HepG2 (cell line): ENCODE measurements around the gene GLCE. TPM values are rescaled to one million over a fixed set of nuclear protein-coding genes. Genes with fewer than 3 reads are reported as not detected.
A peak's percentile ranks its signal among the peaks of the same experiment; 100 is the strongest.

ENCODE experiments used
- ATF4 ChIP-seq, 2 experiments: fragments of 450-650 bp in 1 of 2; sonication (generic) in 1 of 2; formaldehyde crosslinking; IDR thresholded peaks; 2 replicates each; pipeline versions ENCODE4 v1.5.0 to v1.8.0; 2020 to 2022; ENCODE audit warnings: mild to moderate bottlenecking in 1 of 2, missing genetic modification reagents in 1 of 2
- CBFB ChIP-seq: sonication (generic); formaldehyde crosslinking; IDR thresholded peaks from 2 replicates; pipeline ENCODE4 v1.4.0; 2020; ENCODE audit warnings: missing genetic modification reagents
- CCAR2 ChIP-seq: fragments of 200-400 bp; formaldehyde crosslinking; optimal IDR thresholded peaks from 2 replicates; pipeline ENCODE3; 2018; ENCODE audit warnings: low read depth, mild to moderate bottlenecking, low read length, moderate library complexity
- CTCF ChIP-seq: sonication (generic); formaldehyde crosslinking; IDR thresholded peaks from 2 replicates; pipeline ENCODE4 v1.5.0; 2020; ENCODE audit warnings: mild to moderate bottlenecking, missing genetic modification reagents, moderate library complexity
- GLI4 ChIP-seq: sonication (generic); formaldehyde crosslinking; IDR thresholded peaks from 2 replicates; pipeline ENCODE4 v1.5.1; 2020; ENCODE audit warnings: missing genetic modification reagents, mild to moderate bottlenecking, moderate library complexity, borderline replicate concordance
- HDAC6 ChIP-seq: fragments of 200-600 bp; sonication (generic); IDR thresholded peaks from 2 replicates; pipeline ENCODE4 v1.7.0; 2017; ENCODE audit warnings: mild to moderate bottlenecking, antibody characterized with exemption, low read length, low read depth
- JARID2 ChIP-seq: sonication (generic); formaldehyde crosslinking; IDR thresholded peaks from 2 replicates; pipeline ENCODE4 v1.8.1; 2023; ENCODE audit warnings: missing genetic modification reagents, inconsistent platforms; ENCODE audit not compliant: insufficient replicate concordance
- MEIS1 ChIP-seq: sonication (generic); formaldehyde crosslinking; IDR thresholded peaks from 2 replicates; pipeline ENCODE4 v1.9.0; 2021; ENCODE audit warnings: mild to moderate bottlenecking, missing genetic modification reagents, moderate library complexity, borderline replicate concordance
- MIXL1 ChIP-seq: IDR thresholded peaks from 2 replicates; pipeline ENCODE4 v1.6.1; 2016
- NCOR1 ChIP-seq: fragments of 200-600 bp; sonication (generic); IDR thresholded peaks from 2 replicates; pipeline ENCODE4 v1.7.0; 2017; ENCODE audit warnings: antibody characterized with exemption, low read length, borderline replicate concordance
- NRL ChIP-seq: sonication (generic); formaldehyde crosslinking; IDR thresholded peaks from 2 replicates; pipeline ENCODE4 v1.5.0; 2020; ENCODE audit warnings: missing genetic modification reagents, mild to moderate bottlenecking, moderate library complexity, borderline replicate concordance
- RELA ChIP-seq: sonication (generic); formaldehyde crosslinking; IDR thresholded peaks from 2 replicates; pipeline ENCODE4 v1.4.0; 2020; ENCODE audit warnings: missing genetic modification reagents
- RXRA ChIP-seq: sonication (generic); formaldehyde crosslinking; IDR thresholded peaks from 2 replicates; pipeline ENCODE4 v1.5.1; 2020; ENCODE audit warnings: missing genetic modification reagents
- SETDB1 ChIP-seq: sonication (generic); formaldehyde crosslinking; IDR thresholded peaks from 2 replicates; pipeline ENCODE4 v1.5.1; 2020; ENCODE audit warnings: missing genetic modification reagents, mild to moderate bottlenecking, borderline replicate concordance
- ZNF180 ChIP-seq: sonication (generic); formaldehyde crosslinking; IDR thresholded peaks from 2 replicates; pipeline ENCODE4 v1.4.0; 2020; ENCODE audit warnings: low read depth, missing genetic modification reagents, borderline replicate concordance
- ZNF232 ChIP-seq: sonication (generic); formaldehyde crosslinking; IDR thresholded peaks from 2 replicates; pipeline ENCODE4 v1.4.0; 2020; ENCODE audit warnings: missing genetic modification reagents, borderline replicate concordance
- ZNF256 ChIP-seq: sonication (generic); formaldehyde crosslinking; conservative IDR thresholded peaks from 2 replicates; pipeline ENCODE4 v1.4.0; 2020; ENCODE audit warnings: missing genetic modification reagents
- ZNF546 ChIP-seq: sonication (generic); formaldehyde crosslinking; conservative IDR thresholded peaks from 2 replicates; pipeline ENCODE4 v1.8.1; 2023; ENCODE audit warnings: mild to moderate bottlenecking, missing genetic modification reagents
- ZNF567 ChIP-seq: sonication (generic); formaldehyde crosslinking; IDR thresholded peaks from 2 replicates; pipeline ENCODE4 v1.8.1; 2023; ENCODE audit warnings: mild to moderate bottlenecking, missing genetic modification reagents, borderline replicate concordance
- ZSCAN12 ChIP-seq: sonication (generic); formaldehyde crosslinking; IDR thresholded peaks from 2 replicates; pipeline ENCODE4 v1.9.0; 2021; ENCODE audit warnings: mild to moderate bottlenecking, missing genetic modification reagents
- polyA plus RNA-seq, 8 experiments: library from polyadenylated mRNA; depleted of rRNA in 3 of 8; stranded (reverse) in 7 of 8; unstranded in 1 of 8; fragments of >200 nt; fragmentation: Illumina TruSeq in 4 of 8; extraction: Trizol in 4 of 8; gene quantifications; 2 replicates each; pipeline versions ENCODE4 v1.2.1 to v1.2.3, GENCODE V29; 2011 to 2016; ENCODE audit warnings: low read depth in 4 of 8, missing spikeins in 1 of 8, mixed read lengths in 1 of 8; ENCODE audit not compliant: insufficient read depth in 1 of 8
- total RNA-seq, 5 experiments: library from RNA; depleted of rRNA; stranded (reverse); fragments of >200 nt; fragmentation: Illumina TruSeq; extraction: Trizol; gene quantifications; 2 replicates each; pipeline ENCODE4 v1.2.3, GENCODE V29; 2016; ENCODE audit warnings: low read depth in 1 of 5
- TF ChIP-seq, protein P1 (sequence below), 2 experiments: IDR thresholded peaks; 2 replicates each; pipeline ENCODE4 v1.6.1; 2011 to 2012; ENCODE audit warnings: low read length in 2 of 2, borderline replicate concordance in 1 of 2, low read depth in 1 of 2, mild to moderate bottlenecking in 1 of 2, moderate library complexity in 1 of 2
- TF ChIP-seq, protein P2 (sequence below): fragments of 450-650 bp; IDR thresholded peaks from 2 replicates; pipeline ENCODE4 v1.6.1; 2017

GLCE gene
- total and polyA plus RNA-seq, 2 of the 13 experiments (the other 11 are each of a cell fraction or from before 2014, with no cell fraction given), result 12.9 to 23.4 TPM

- TF ChIP-seq, protein P1, sequence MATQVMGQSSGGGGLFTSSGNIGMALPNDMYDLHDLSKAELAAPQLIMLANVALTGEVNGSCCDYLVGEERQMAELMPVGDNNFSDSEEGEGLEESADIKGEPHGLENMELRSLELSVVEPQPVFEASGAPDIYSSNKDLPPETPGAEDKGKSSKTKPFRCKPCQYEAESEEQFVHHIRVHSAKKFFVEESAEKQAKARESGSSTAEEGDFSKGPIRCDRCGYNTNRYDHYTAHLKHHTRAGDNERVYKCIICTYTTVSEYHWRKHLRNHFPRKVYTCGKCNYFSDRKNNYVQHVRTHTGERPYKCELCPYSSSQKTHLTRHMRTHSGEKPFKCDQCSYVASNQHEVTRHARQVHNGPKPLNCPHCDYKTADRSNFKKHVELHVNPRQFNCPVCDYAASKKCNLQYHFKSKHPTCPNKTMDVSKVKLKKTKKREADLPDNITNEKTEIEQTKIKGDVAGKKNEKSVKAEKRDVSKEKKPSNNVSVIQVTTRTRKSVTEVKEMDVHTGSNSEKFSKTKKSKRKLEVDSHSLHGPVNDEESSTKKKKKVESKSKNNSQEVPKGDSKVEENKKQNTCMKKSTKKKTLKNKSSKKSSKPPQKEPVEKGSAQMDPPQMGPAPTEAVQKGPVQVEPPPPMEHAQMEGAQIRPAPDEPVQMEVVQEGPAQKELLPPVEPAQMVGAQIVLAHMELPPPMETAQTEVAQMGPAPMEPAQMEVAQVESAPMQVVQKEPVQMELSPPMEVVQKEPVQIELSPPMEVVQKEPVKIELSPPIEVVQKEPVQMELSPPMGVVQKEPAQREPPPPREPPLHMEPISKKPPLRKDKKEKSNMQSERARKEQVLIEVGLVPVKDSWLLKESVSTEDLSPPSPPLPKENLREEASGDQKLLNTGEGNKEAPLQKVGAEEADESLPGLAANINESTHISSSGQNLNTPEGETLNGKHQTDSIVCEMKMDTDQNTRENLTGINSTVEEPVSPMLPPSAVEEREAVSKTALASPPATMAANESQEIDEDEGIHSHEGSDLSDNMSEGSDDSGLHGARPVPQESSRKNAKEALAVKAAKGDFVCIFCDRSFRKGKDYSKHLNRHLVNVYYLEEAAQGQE (IDR thresholded peaks at IDR 0.05; ENCODE audit: borderline replicate concordance in 1 of 2, low read depth in 1 of 2, low read length in 2 of 2), result peak in 1 of 2 experiments; percentile 52; a peak in 1 of 4 replicates
- TF ChIP-seq ATF4 (CRISPR knock-in tag; IDR thresholded peaks at IDR 0.05), result 0 out of 4 replicates have a peak, but pooled peaks of 1 of the 2 experiments have one; percentile 14
- TF ChIP-seq ZNF256, result no peak
- TF ChIP-seq, protein P2, sequence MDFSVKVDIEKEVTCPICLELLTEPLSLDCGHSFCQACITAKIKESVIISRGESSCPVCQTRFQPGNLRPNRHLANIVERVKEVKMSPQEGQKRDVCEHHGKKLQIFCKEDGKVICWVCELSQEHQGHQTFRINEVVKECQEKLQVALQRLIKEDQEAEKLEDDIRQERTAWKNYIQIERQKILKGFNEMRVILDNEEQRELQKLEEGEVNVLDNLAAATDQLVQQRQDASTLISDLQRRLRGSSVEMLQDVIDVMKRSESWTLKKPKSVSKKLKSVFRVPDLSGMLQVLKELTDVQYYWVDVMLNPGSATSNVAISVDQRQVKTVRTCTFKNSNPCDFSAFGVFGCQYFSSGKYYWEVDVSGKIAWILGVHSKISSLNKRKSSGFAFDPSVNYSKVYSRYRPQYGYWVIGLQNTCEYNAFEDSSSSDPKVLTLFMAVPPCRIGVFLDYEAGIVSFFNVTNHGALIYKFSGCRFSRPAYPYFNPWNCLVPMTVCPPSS, result no peak
- TF ChIP-seq ZNF180 (CRISPR knock-in tag), result no peak
- no peak; the same call in 1 of the 2 replicates for TF ChIP-seq ZNF232 (CRISPR knock-in tag)
- no peak for TF ChIP-seq GLI4
- no peak; the same call in 1 of the 2 replicates for TF ChIP-seq MIXL1 (CRISPR knock-in tag)
- no peak for TF ChIP-seq RELA (CRISPR knock-in tag)
- no peak for TF ChIP-seq MEIS1
- TF ChIP-seq SETDB1 (CRISPR knock-in tag), result no peak
- peak; percentile 29; the same call in 1 of the 2 replicates for TF ChIP-seq CTCF (CRISPR knock-in tag)
- TF ChIP-seq NRL (CRISPR knock-in tag), result no peak
- peak; percentile 98 for TF ChIP-seq NCOR1
- TF ChIP-seq CBFB (CRISPR knock-in tag), result peak; percentile 68; the same call in 1 of the 2 replicates
- TF ChIP-seq JARID2 (CRISPR knock-in tag), result no peak
- no peak for TF ChIP-seq ZSCAN12 (CRISPR knock-in tag)
- TF ChIP-seq HDAC6, result no peak
- TF ChIP-seq ZNF546, result no peak
- peak; percentile 88 for TF ChIP-seq RXRA (CRISPR knock-in tag)
- TF ChIP-seq ZNF567 (CRISPR knock-in tag), result no peak
- TF ChIP-seq CCAR2, result no peak
Observed at GRCh38 chr15:69224383-69224782, 63.9 kb downstream of the GLCE start (continued).
